H4 (cell line): Measurements from ENCODE around the gene KLHL14. TPM values are rescaled to one million over a fixed set of nuclear protein-coding genes. Genes with fewer than 3 reads are reported as not detected.
"Not testable (repeated sequence)": the region's sequence is repeated elsewhere in the genome, so short reads cannot be mapped to it uniquely, and the experiment has no call there.

ENCODE experiments used
- DNase-seq: peaks from one replicate; pipeline ENCODE4 v3.0.0-alpha.2; 2015; ENCODE audit warnings: low spot score
- total RNA-seq: library from RNA; depleted of rRNA; stranded (reverse); fragments of >200 nt; shearing (Covaris generic); gene quantifications from 2 replicates; pipeline ENCODE4 v1.2.3, GENCODE V29; 2014

Gene KLHL14
- total RNA-seq, 1 experiment from 2014 or later = 0.02 TPM

DNA sequence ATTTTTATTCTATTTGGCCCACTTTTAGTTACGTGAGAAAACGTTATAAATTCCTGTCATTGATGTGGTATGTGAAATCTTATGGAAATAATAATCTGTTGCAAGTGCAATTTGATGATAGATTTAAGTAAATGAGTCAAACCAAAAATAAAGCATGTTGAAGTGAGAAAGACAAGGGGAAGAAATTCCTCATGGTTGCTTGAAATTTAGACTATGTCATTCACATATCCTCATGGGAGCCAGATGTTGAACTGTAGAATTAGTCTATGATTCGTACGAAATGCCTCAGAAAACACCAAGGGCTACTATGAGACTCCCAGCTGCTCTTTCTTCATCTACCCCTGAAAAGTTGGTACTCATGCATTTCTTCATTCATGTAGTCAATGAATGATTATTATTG lies 55.7 kb downstream of the KLHL14 start:
- DNase-seq = no peak

DNA sequence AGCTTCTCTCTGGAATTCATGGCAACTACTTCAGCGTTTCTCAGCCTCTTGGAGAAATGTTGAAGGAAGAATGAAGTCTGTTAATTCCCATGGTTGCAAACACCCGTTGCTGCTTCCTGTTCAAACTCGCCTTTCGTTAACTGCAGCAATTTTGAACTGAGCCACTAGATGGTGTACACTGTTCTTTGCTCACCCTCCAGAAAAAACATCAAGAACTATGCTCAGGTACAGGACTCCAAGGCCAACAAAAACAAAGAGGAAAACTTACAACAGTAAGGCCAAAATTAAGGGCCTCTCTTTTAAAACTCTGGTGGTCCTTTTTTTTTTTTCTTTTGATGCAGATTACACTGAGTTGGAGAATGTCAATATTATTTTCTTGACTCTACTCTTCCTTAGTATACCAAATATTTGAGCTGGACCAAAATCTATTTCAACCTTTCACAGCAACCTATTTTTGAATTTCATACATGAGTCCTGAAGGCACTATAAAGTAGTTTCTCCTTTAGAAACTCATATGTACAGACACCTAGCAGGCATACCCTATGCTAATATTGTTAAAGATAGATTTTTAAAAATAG lies 58.2 kb downstream of the KLHL14 start:
- DNase-seq = peak; percentile 78

DNA sequence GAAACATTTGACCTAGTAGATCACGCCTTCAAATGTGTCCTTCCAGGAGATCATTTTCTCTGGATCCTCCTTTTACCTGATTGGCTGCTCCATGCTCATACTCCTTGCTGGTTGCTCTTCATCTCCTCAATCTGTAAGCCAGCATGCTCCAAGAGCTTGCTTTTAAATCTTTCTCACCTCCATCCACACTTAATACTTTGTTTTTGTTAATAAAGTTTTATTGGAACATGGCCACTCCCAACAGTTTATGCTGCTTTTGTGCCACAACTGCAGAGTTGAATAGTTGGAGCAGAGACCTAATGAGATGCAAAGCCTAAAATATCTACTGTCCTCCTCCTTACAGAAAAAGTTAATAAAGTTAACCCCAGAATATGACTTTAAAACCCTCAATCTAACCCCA lies 60.0 kb downstream of the KLHL14 start:
- no peak for DNase-seq

DNA sequence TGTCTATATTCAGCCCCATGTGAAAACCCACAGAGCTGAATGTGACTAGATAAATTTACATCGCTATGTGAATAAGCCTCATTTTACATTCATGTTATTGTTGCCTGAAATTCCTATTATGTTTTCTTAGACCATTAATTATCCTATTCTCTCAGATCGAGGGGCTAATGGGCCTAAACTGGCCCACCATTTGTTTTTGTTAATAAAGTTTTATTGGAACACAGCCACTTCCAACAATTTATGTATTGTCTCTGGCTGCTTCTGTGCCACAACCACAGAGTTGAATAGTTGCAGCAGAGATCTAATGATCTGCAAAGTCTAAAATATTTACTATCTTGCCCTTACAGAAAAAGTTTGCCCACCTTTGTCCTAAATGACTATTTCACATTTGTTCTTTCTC lies 61.0 kb downstream of the KLHL14 start:
- no peak for DNase-seq

DNA sequence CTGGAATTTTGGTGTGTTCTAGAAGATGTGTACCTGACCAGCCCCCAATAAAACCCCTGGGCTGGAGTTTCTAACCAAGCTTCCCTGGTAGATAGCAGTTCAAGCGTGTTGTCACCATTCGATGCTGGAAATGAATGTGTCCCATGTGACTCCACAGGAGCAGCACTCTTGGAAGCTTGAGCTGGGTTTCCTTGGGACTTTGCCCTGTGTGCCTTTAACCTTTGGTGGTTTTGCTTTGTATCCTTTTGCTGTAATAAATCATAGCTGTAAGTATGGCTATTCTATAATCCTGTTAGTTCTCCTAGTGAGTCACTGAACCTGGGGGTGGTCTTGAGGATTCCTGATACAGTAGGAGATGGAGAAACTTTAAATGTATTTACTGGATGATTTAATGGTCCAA lies 65.2 kb downstream of the KLHL14 start:
- DNase-seq = no peak

DNA sequence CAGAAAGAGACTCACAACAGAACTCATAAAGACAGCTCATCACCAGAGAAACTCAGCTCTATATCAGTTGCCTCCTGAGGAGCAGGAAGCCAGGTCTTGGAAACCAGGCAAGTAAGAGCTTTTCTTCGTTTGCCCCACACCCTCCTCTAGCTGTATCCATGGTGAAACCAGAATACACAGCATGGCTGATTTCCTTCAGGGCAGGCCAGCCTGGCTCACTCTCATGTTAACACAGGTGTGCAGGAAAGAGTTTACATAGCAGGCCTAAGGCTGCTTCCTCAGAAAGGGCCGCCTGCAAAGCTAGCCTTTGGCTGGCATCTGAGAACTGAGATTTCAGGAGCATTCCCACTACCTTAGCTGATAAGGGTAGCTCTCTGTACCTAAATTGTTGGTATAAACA lies 65.7 kb downstream of the KLHL14 start:
- no peak for DNase-seq

DNA sequence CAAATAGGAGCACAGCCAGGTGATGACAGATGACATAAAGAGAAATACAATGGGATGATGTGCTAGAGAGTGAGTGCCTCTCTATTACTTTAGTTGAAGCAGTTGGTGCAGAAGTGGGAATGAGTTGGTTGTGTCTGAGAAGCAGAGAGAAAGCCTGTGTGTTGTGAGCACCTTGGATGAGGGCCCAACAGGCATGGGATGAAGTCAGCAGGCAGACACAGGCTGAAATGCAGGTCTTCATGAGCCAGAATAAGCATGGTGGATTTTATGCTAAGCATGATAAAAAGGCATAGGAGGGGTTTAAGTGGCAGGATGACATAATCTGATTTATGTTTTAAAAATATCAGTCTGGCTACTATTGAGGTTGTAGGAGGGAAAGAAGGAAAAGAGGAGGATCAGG lies 71.5 kb downstream of the KLHL14 start:
- DNase-seq = no peak

DNA sequence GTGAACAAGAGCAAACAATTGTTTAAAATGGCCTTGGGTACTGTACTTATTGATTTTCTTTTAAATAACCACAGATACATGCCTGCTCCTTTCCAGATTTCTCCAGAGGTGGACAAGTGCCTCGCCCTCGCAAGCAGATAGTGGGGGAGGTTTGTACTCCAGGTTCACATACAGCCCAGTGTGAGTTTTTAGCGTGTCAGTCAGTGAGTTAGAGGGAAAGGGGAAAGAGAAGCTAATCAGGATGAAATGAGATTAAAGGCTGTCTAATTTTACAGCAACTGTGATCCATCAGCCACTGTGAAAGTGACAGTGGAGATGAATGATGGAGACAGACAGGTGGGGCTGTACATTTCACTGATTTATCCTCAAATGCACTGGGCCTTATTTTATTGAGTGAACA lies 74.7 kb downstream of the KLHL14 start:
- no peak for DNase-seq

DNA sequence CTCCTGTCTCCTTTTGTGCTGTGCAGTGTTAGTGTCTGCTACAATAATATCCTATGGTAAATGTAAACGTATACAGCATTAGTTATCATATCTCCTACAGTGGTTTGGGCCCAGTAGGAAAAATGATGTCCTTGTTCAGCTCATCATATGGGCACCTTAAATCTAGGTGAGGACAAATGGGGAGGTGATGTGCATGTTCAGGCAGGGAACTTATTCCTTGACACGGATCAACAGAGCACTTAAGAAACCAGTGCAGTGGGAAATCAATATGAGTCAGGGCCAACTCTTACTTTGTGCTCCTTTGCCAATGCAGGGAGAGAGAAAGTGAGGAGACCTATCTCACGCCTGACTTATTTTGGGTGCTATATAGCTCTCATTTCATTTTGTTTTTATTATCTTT lies 76.4 kb downstream of the KLHL14 start:
- no peak for DNase-seq

DNA sequence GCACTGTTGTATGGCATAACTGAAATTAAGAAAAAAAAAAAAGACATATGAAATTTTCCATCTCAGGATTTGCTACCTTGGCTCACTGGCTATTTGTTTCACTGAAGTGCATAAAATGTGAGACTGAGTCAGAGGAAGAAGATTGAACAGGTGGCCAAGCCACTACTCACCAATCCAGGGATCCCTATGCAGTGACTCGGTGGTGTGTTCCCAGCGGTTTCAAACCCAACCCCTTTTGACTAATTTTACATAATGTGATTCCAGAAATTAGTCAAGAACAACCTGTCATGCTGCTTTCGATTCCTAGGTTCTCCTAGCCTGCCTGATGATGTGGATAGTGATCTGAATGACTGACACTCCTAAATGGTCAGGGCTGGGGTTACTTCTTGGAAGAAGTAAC lies 77.3 kb downstream of the KLHL14 start:
- DNase-seq = no peak

DNA sequence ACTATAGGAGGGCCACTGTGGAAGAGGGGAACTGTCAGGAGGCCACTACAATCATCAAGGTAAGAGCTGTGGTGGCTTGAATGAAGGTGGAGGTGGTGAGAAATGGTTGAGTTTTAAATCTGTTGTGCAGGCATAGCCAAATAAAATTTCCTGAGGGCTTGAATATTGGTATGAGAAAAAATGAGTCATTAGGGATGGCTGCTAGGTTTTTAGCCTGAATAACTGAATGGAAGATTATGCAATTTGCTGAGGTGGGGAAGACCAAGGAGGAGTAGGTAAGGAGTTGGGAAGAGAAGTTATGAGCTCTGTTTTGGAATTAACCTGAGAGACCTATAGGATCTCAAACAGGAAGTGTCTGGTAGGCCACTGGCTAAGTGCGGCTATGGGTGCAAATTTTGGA lies 84.0 kb downstream of the KLHL14 start:
- no peak for DNase-seq

DNA sequence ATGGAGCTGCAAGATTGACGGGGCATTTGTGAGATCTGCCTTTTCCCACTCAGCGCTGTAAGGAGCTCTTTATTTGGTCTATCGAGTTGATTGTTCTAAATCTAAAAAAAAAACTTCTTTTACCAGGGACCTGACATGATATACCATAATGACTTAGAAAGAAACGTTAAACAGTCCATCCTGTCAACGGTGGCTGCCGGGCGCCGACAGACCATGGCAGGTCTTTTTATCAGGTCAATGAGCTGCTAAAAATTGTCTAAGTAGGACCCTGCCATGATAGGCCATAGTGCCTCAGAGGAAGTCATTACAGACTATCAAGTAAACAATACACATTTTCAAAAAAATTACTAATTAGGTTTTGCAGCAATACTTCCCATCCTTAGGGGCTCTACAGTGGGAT lies 87.9 kb downstream of the KLHL14 start:
- no peak for DNase-seq

DNA sequence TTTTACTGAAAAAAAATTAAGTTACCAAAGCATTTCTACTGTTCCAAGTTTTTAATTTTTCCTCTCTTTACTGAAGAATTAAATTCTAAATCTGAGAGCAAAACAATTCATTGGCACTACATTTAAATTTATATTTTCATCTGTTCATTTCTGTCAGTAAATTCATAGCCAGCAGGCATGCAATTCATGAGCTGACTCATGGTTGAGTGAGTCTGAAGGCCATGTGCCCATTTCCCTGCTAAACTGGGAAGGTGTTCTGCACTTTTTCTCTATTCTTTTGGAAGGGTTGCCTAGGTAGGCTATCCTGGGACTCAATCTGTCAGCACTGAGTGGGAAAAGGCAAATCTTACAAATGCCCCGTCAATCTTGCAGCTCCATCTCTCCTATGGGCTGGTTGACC lies 88.7 kb downstream of the KLHL14 start:
- DNase-seq = no peak

DNA sequence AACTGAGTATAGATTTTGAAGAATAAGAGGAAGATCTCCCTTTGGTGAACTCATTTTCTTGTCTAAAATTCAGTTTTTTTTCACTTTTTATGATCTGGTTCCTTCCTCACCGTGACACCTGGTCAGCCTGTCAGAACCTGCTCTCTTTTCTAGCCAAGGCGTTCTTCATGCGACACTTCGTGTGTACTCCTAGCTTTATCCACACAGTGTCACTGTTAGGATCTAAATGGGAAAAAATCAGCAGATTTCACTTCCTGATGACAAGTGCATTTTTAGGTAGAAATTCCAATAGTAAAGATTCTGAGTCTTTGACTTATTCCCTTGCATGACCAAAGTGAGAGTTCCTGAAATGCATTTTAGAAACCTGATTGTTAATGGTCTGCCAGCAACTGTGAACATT lies 89.8 kb downstream of the KLHL14 start:
- DNase-seq = no peak

DNA sequence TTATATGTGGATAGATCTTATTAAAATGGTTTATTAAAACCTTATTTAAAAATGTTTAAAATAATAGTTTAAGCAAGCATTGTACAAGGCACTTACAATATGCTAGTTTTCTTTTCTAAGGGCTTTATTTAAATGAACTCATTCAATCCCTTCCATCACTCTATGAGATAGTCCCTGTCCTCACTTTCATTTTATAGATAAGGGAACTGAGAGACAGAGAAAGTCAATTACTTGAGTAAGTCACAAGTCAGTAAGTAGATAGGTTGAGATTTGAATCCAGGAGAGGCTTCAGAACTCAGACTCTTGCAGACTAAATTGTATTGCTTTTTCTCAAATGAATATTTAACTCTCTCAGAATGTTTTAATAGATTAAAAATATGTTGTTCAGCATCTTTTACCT lies 95.2 kb downstream of the KLHL14 start:
- no peak for DNase-seq

DNA sequence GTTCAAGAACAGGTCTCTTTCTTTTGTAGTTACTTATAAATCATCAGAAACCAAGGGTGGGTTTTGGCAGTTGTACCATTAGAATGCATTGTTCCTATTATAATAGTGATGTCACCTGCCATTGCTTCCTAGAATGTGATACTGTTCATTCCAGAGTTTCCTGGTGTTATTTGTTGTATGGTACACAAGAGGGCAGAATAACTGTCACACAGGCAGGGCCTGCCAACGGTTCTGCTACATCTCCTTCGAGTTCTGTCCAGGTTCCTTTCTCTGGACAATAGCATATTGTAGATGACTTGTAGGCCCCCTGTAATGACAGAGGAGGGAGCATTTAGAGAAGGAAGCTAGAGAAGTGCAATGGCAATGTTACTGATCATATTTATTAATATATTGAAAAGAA lies 98.3 kb downstream of the KLHL14 start:
- DNase-seq = peak; percentile 36

DNA sequence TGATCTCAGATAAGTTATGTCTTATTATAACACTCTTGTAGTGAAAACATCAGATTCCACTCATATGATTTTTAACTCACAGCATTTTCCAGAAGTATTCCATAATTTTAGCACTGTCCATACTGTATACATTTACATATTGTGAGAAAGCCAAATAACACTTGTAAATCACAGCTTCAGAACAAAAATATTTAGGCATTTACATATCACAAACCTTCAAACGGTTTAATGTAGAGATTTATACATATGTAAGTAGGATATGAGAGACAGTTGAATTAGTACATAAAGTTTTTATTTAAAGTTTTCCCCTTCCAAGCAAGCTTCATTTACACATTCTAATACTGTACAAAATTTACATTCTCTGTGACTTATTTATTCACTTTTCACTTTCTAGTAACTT lies 100.4 kb downstream of the KLHL14 start:
- no peak for DNase-seq

DNA sequence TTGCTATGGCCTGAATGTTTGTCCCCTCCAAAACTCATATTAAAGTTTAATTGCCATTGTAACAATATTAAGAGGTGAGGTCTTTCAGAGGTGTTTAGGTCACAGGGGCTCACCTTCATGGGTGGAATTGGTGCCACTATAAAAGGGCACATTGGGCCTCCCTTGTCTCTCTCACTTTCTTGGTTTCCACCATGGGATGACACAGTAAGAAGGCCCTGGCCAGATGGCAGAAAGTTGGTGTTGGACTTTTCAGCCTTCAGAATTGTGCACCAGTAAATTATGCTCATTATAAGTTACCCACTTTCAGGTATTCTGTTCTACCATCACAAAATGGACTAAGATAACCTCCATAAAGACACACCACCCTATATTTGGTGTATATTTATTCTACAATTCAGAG lies 102.1 kb downstream of the KLHL14 start:
- DNase-seq = no peak

DNA sequence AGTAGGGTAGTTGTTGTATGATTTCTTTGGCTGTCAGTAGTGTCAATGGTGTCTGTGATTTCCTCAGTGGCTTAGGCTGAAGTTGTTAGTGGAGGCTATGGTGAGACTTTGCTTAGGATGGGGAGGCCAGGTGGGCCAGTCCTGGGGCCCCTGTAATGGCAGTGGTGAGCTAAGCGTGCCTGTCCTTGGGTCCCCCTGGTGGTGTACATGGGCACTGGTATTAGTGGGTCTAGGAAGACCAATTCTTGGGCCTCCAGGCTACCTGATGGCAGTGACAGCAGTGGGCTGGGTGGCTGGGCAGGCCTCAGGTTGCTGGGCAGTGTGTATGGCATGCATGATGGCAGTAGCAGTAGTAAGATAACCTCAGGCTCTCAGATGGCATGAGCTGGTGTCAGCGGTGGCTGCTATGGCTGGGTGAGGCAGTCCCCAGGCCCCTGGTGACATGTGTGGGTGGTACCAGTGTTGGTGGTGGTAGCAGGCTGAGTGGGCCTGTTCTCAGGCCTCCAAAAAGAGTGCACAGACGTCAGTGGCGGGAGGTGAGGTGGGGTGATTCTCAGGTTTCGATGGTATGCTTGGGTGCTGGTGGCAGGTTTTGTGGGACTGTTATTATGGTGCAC lies 103.2 kb downstream of the KLHL14 start:
- no peak for DNase-seq

DNA sequence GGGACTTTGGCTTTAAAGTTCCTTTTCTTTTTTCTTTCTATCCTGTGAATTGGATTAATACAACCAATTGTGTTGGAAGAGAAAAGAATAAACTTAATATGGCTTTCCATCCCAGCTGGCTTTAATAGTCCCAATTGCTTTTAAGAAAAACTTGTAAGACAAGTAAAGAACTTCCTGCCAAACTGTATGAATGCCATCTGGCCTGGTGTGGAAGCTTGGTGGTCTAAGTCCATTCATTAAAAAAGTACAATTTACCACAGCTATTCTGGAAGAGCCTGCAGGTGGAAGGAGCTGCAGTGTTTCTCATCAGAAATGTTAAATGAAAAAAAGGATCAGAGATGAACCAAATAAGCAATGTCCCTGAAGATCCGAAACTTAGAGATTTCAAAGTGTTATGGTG lies 103.9 kb downstream of the KLHL14 start:
- no peak for DNase-seq

DNA sequence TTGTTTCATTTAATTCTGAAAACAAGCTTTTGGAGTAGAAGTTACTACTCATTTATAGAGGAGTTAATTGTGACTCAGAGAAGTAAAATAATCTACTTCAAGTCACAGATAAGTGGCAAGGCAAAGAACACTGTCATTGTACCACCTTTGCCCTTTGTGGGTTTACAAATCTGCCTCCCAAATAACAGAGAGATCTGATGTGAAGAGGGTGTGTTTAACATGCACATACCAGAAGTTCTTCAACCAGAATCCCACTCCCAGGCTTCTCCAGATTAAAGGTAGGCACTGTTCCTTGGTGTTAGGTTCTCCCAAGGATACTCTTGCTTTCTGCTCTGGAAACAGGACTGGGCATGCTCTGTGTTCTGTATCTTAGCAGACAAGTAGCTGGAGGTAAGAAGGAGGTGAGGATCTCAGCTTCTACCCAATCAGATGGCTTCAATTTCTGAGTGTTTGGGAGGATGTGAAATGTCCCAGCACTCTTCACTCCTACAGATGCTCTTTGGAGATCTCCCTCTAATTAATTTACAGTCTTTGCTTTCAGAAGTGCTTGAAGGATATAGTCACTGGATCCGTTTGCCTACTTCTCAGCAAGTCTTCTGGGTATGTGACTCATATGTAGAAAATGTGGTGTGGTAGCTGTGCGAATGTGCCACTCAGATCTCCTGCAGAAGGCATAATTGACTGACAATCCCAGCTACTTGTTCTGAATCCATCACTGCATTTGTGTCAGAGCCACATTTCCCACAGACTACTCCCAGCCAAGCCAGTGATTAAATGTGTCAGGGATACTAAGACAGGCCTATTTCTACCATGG lies 111.1 kb downstream of the KLHL14 start:
- DNase-seq = peak; percentile 62

DNA sequence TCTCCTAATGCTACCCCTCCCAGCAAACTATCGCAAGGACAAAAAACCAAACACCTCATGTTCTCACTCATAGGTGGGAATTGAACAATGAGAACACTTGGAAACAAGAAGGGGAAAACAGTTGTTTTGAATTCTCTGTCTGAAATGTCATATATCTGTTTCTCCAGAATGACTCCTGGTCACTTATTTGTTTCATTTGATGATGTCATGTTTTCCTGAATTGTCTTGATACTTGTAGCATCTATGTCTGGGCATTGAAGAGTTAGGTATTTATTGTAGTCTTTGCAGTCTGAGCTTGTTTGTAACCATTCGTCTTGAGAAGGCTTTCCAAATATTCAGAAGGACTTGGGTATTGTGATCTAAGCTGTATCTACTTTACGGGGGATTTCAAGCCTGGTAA lies 118.3 kb downstream of the KLHL14 start:
- not testable (repeated sequence) for DNase-seq

DNA sequence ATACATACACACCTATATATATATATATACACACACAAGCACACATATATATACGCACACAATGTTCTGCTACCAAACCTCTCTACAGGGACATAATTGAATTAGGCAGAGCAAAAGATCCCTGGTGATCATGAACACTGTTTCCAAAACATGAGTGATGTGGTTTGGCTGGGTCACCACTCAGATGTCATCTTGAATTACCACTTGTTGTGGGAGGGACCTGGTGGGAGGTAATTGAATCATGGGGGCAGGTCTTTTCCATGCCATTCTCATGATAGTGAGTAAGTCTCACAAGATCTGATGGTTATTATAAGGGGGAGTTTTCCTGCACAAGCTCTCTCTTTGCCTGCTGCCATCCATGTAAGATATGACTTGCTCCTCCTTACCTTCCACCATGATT lies 135.2 kb downstream of the KLHL14 start:
- DNase-seq = not testable (repeated sequence)
